K562 (cell line): ENCODE measurements around the gene MILR1. TPM values are rescaled to one million over a fixed set of nuclear protein-coding genes. Genes with fewer than 3 reads are reported as not detected.
A peak's percentile ranks its signal among the peaks of the same experiment; 100 is the strongest.

Experiments used
- ATAC-seq: fragments of 200-7000 bp; cut with Tn5 transposase; 3 replicates; pipeline ENCODE4 v1.9.1; 2020; ENCODE audit warnings: moderate library complexity
- BruUV-seq: library from RNA; stranded (reverse); fragments of 400-500 nt; replicated peaks from 2 replicates; lab custom pipeline; 2021; lab: Mats Ljungman, UMichigan
- CTCF ChIA-PET: fragments of 300-600 bp; formaldehyde crosslinking; extraction: SDS; loops from one replicate; lab custom pipeline; 2021; ENCODE audit warnings: low intra/inter-chr PET ratio; lab: Yijun Ruan, JAX
- POLR2A ChIA-PET: fragments of 300-600, 350-650 bp; sonication (Branson Sonifier 250); formaldehyde crosslinking; extraction: SDS; loops from one replicate; lab custom pipeline; 2021; ENCODE audit warnings: antibody characterized with exemption, inconsistent platforms; lab: Yijun Ruan, JAX
- DNase-seq, 4 experiments: peaks; one replicate each; pipeline versions ENCODE4 v3.0.0 to v3.0.0-alpha.2; 2011 to 2018; ENCODE audit warnings: low spot score in 3 of 4, mixed read lengths in 3 of 4; ENCODE audit errors: extremely low read depth in 1 of 4
- FAIRE-seq: peaks from 2 replicates; lab custom pipeline; 2011; peaks lifted over from hg19 to GRCh38; lab: Jason Lieb, UNC
- H2AFZ ChIP-seq: 2 replicates; pipeline ENCODE4 v1.6.0; 2011; ENCODE audit warnings: low read depth, low read length, control low read depth, inconsistent platforms
- H3K27ac ChIP-seq: fragments of 200-600 bp; 3 replicates; pipeline ENCODE4 v1.8.0; 2011; ENCODE audit warnings: low read depth, mild to moderate bottlenecking, control low read depth, inconsistent platforms, low read length, moderate library complexity, mixed read lengths; ENCODE audit errors: extremely low read depth
- H3K27me3 ChIP-seq, 2 experiments: fragments of 300-600 bp in 1 of 2; 2 replicates in 1 of 2; 3 replicates in 1 of 2; pipeline versions ENCODE4 v1.6.0 to v1.8.0; 2011; ENCODE audit warnings: inconsistent platforms in 2 of 2, low read length in 2 of 2, mild to moderate bottlenecking in 1 of 2, mixed read lengths in 1 of 2, moderate library complexity in 1 of 2; ENCODE audit not compliant: control insufficient read depth in 2 of 2, insufficient read depth in 2 of 2
- H3K36me3 ChIP-seq: fragments of 300-600 bp; 3 replicates; pipeline ENCODE4 v1.8.0; 2011; ENCODE audit warnings: mild to moderate bottlenecking, low read length, inconsistent platforms; ENCODE audit not compliant: control insufficient read depth, insufficient read depth
- H3K4me1 ChIP-seq, 2 experiments: fragments of 200-600 bp in 1 of 2; replicated peaks in 1 of 2; 2 replicates in 1 of 2; 3 replicates in 1 of 2; pipeline versions ENCODE4 v1.5.1 to v1.8.0; 2011; ENCODE audit warnings: inconsistent platforms in 2 of 2, low read length in 2 of 2, mild to moderate bottlenecking in 1 of 2, mixed read lengths in 1 of 2, moderate library complexity in 1 of 2; ENCODE audit not compliant: control insufficient read depth in 2 of 2, insufficient read depth in 2 of 2
- H3K4me2 ChIP-seq: 2 replicates; pipeline ENCODE4 v1.6.1; 2011; ENCODE audit warnings: low read length, control low read depth, inconsistent platforms, mixed read lengths; ENCODE audit not compliant: insufficient read depth
- H3K4me3 ChIP-seq: fragments of 200-600 bp; sonication (generic), shearing (Covaris generic); 2 replicates; pipeline ENCODE4 v1.5.1; 2016; ENCODE audit warnings: control low read depth, inconsistent platforms
- H3K79me2 ChIP-seq: fragments of 200-600 bp; 3 replicates; pipeline ENCODE4 v1.8.0; 2011; ENCODE audit warnings: low read length, inconsistent platforms; ENCODE audit not compliant: control insufficient read depth, insufficient read depth
- H3K9ac ChIP-seq, 2 experiments: 2 replicates each; pipeline versions ENCODE4 v1.6.0 to v1.6.1; 2011; ENCODE audit warnings: low read depth in 2 of 2, low read length in 2 of 2, control low read depth in 1 of 2, inconsistent platforms in 1 of 2, mild to moderate bottlenecking in 1 of 2, mixed read lengths in 1 of 2; ENCODE audit not compliant: insufficient read depth in 1 of 2
- H3K9me1 ChIP-seq: one replicate; pipeline ENCODE4 v1.6.0; 2011; ENCODE audit warnings: inconsistent platforms, mild to moderate bottlenecking, low read length, moderate library complexity; ENCODE audit not compliant: control insufficient read depth, insufficient read depth
- H3K9me3 ChIP-seq: replicated peaks from 2 replicates; pipeline ENCODE4 v1.5.1; 2011; ENCODE audit warnings: low read depth, low read length, inconsistent platforms; ENCODE audit not compliant: control insufficient read depth, insufficient read depth
- H4K20me1 ChIP-seq: replicated peaks from 2 replicates; pipeline ENCODE4 v1.6.1; 2011; ENCODE audit warnings: low read length, inconsistent platforms, mixed read lengths; ENCODE audit not compliant: control insufficient read depth, insufficient read depth
- ILF3 ChIP-seq: fragments of 450-650 bp; IDR thresholded peaks from 2 replicates; pipeline ENCODE4 v1.6.1; 2018; ENCODE audit warnings: antibody characterized with exemption, mild to moderate bottlenecking, moderate library complexity, borderline replicate concordance
- KHSRP ChIP-seq: fragments of 450-650 bp; IDR thresholded peaks from 2 replicates; pipeline ENCODE4 v1.6.1; 2017
- LARP7 ChIP-seq: fragments of 450-650 bp; IDR thresholded peaks from 2 replicates; pipeline ENCODE4 v1.6.1; 2016
- NFXL1 ChIP-seq: fragments of 450-650 bp; formaldehyde crosslinking; IDR thresholded peaks from 2 replicates; pipeline ENCODE4 v1.4.0; 2021; ENCODE audit warnings: mild to moderate bottlenecking
- PTBP1 ChIP-seq: fragments of 200-400 bp; formaldehyde crosslinking; IDR thresholded peaks from 2 replicates; pipeline ENCODE4 v1.6.1; 2017; ENCODE audit warnings: low read depth, low read length
- RBFOX2 ChIP-seq: fragments of 200-400 bp; formaldehyde crosslinking; IDR thresholded peaks from 2 replicates; pipeline ENCODE4 v1.6.1; 2017; ENCODE audit warnings: low read depth, mild to moderate bottlenecking, low read length, moderate library complexity
- SIN3A ChIP-seq, 2 experiments: fragments of 150-350 bp in 1 of 2; IDR thresholded peaks; 2 replicates each; pipeline ENCODE4 v1.6.1; 2011 to 2016; ENCODE audit warnings: borderline replicate concordance in 2 of 2, low read depth in 2 of 2, low read length in 2 of 2, mild to moderate bottlenecking in 2 of 2, moderate library complexity in 2 of 2; ENCODE audit not compliant: control insufficient read depth in 1 of 2
- SMAD3 ChIP-seq: fragments of 450-650 bp; formaldehyde crosslinking; conservative IDR thresholded peaks from 2 replicates; pipeline ENCODE4 v1.4.0; 2020; ENCODE audit warnings: mild to moderate bottlenecking
- SUPT5H ChIP-seq: fragments of 450-650 bp; IDR thresholded peaks from 2 replicates; pipeline ENCODE4 v1.6.1; 2016
- ZNF444 ChIP-seq: fragments of 250-450 bp; sonication (Bioruptor Pico); IDR thresholded peaks from 2 replicates; pipeline ENCODE4 v1.4.0; 2020; ENCODE audit warnings: mild to moderate bottlenecking, moderate library complexity
- WGBS: fragments of 100-300 bp; shearing (Covaris generic); methylation state at CpG from one replicate; pipeline ENCODE4 v1.1.6; 2016; ENCODE audit warnings: low coverage, mixed read lengths; ENCODE audit not compliant: insufficient coverage; ENCODE audit errors: missing lambda C conversion rate; 5-methylcytosine and 5-hydroxymethylcytosine counted together
- in situ Hi-C: fragments of 300-500 bp; cut with MboI; formaldehyde crosslinking; loops from 4 replicates; pipeline ENCODE4 v1.15.0; 2018; ENCODE audit warnings: inconsistent platforms, mixed read lengths
- intact Hi-C: fragments of 100-400 bp; cut with micrococcal nuclease; formaldehyde crosslinking; loops from 2 replicates; pipeline ENCODE4 v1.14.2; 2022
- polyA plus RNA-seq, 8 experiments: library from polyadenylated mRNA; depleted of rRNA in 4 of 8; stranded (reverse) in 5 of 8; unstranded in 3 of 8; fragments of >200 nt; fragmentation: Nextera tagmentation in 2 of 8; fragmentation: Illumina TruSeq in 1 of 8; extraction: Ambion mirVana in 2 of 8; extraction: Trizol in 1 of 8; gene quantifications; 2 replicates each; pipeline versions ENCODE4 v1.2.1 to v1.2.3, GENCODE V29; 2011 to 2014; ENCODE audit warnings: inconsistent platforms in 1 of 8, missing spikeins in 1 of 8
- total RNA-seq, 7 experiments: library from RNA; depleted of rRNA in 6 of 7; stranded (reverse); fragments of >200 nt in 6 of 7; fragmentation: Illumina TruSeq in 2 of 7; extraction: Trizol in 2 of 7; gene quantifications; 2 replicates each; pipeline versions ENCODE4 v1.2.1 to v1.2.3, GENCODE V29; 2011 to 2021; ENCODE audit warnings: low replicate concordance in 1 of 7
- TF ChIP-seq, protein P1 (sequence below): sonication (generic); IDR thresholded peaks from 2 replicates; pipeline ENCODE4 v1.6.1; 2016
- TF ChIP-seq, protein P2 (sequence below): sonication (generic); formaldehyde crosslinking; IDR thresholded peaks from 2 replicates; pipeline ENCODE4 v1.8.0; 2022; ENCODE audit warnings: mild to moderate bottlenecking, missing genetic modification reagents
- TF ChIP-seq, protein P3 (sequence below): fragments of 450-650 bp; IDR thresholded peaks from 2 replicates; pipeline ENCODE4 v1.7.1; 2018; ENCODE audit warnings: mild to moderate bottlenecking, low read depth; ENCODE audit not compliant: partially characterized antibody

MILR1 gene
- total and polyA plus RNA-seq, 9 of the 15 experiments (the other 6 are each of a cell fraction or from before 2014, with no cell fraction given), result 3.8 to 14.1 (median 7.1) TPM

DNA sequence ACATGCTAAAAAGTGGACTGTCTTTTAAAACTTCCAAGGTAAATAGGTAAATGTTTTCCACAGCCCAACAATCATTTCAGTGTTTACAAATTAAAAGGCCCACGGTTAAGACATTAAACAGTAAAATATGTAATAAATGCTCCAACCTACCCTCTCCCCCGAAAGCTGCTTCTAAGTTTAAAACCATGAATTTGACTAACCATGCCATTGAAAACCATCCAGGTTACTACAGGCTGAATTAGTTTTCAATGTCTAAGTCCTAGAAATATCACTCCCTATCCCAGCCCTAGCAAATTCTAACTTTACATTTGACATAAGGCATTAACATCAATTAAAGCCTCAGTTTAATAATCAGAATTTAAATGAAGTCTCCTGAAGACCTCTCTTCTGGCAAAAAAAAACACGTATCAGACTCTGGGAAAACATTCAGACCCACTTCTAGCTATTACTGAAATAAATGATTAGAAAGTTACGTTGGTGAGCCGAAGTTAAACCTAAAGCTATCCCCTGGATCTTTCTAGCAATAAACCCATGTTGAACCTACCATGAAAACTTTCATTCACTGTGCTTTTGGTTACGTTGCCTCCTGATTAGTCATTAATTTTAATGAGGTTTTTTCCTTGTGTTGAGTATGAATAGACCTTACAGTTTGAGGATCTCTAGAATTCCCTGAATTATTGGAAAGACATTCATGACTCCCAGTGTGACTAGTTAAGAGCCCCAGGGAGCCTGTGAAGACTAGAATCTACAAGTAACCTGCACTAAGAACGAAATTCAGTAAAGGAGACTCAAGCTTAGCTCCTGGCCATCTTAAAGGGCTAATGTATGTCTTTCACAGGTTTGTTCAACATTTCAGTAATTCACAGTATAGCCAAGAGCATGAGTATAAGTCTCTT, 49.6 kb downstream of the MILR1 start:
- no TSS peak for BruUV-seq
- DNase-seq, result no peak
- POLR2A ChIA-PET, result interaction anchor here (0.9 to 6.8 kb wide), 21 partner anchors 7 to 210 kb away, joined by 3 to 114 read pairs (median 4); partner anchors contain the start of genes CEP95, DDX5 and MILR1
- H4K20me1 ChIP-seq, result peaks cover 8% of the 10 kb centered on the region; the same call in 1 of the 2 replicates
- peak overlapping the region; percentile 2; the same call in 1 of the 2 replicates for H3K4me2 ChIP-seq
- no peak overlapping the region for H2AFZ ChIP-seq
- no peaks in the 10 kb centered on the region for H3K9me1 ChIP-seq
- 62% methylated on average over 7 of the region's 7 CpGs for WGBS
- no peaks in the 10 kb centered on the region for H3K27me3 ChIP-seq
- no peak for FAIRE-seq
- CTCF ChIA-PET, result interaction anchor here (1.2 to 2.3 kb wide), 2 partner anchors 150 to 192 kb away, joined by 4 to 8 read pairs; no protein-coding TSS in a partner anchor
- peak overlapping the region; percentile 90; the same call in 2 of the 3 replicates for H3K27ac ChIP-seq
- peaks cover 73% of the 10 kb centered on the region for H3K36me3 ChIP-seq
- peaks cover 4 to 10% of the 10 kb centered on the region in 2 experiments; a peak in 3 of 5 replicates for H3K4me1 ChIP-seq
- no peak overlapping the region for H3K4me3 ChIP-seq
- in situ Hi-C loops, result no loop called here
- H3K79me2 ChIP-seq, result peaks cover 70% of the 10 kb centered on the region
- intact Hi-C loops, result no loop called here
- no peaks in the 10 kb centered on the region for H3K9me3 ChIP-seq
- H3K9ac ChIP-seq, result peak overlapping the region in 1 of 2 experiments; percentile 88; a peak in 2 of 4 replicates
- peak; percentile 5 for ATAC-seq
- TF ChIP-seq, protein P1, sequence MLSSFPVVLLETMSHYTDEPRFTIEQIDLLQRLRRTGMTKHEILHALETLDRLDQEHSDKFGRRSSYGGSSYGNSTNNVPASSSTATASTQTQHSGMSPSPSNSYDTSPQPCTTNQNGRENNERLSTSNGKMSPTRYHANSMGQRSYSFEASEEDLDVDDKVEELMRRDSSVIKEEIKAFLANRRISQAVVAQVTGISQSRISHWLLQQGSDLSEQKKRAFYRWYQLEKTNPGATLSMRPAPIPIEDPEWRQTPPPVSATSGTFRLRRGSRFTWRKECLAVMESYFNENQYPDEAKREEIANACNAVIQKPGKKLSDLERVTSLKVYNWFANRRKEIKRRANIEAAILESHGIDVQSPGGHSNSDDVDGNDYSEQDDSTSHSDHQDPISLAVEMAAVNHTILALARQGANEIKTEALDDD, result peak; percentile 85
- TF ChIP-seq RBFOX2 (peak; percentile 65), SUPT5H (peak; percentile 72), LARP7 (no peak), ILF3 (peak; percentile 89), ZNF444 (CRISPR knock-in tag) (no peak), SIN3A (IDR thresholded peaks at IDR 0.05; ENCODE audit: borderline replicate concordance in 2 of 2, control insufficient read depth in 1 of 2, low read depth in 2 of 2, low read length in 2 of 2) (peak in 1 of 2 experiments; percentile 42; a peak in 1 of 4 replicates), SMAD3 (CRISPR knock-in tag) (peak; percentile 52), PTBP1 (no peak), KHSRP (peak; percentile 43; the same call in 1 of the 2 replicates), NFXL1 (peak; percentile 64; the same call in 1 of the 2 replicates)
- TF ChIP-seq, protein P2, sequence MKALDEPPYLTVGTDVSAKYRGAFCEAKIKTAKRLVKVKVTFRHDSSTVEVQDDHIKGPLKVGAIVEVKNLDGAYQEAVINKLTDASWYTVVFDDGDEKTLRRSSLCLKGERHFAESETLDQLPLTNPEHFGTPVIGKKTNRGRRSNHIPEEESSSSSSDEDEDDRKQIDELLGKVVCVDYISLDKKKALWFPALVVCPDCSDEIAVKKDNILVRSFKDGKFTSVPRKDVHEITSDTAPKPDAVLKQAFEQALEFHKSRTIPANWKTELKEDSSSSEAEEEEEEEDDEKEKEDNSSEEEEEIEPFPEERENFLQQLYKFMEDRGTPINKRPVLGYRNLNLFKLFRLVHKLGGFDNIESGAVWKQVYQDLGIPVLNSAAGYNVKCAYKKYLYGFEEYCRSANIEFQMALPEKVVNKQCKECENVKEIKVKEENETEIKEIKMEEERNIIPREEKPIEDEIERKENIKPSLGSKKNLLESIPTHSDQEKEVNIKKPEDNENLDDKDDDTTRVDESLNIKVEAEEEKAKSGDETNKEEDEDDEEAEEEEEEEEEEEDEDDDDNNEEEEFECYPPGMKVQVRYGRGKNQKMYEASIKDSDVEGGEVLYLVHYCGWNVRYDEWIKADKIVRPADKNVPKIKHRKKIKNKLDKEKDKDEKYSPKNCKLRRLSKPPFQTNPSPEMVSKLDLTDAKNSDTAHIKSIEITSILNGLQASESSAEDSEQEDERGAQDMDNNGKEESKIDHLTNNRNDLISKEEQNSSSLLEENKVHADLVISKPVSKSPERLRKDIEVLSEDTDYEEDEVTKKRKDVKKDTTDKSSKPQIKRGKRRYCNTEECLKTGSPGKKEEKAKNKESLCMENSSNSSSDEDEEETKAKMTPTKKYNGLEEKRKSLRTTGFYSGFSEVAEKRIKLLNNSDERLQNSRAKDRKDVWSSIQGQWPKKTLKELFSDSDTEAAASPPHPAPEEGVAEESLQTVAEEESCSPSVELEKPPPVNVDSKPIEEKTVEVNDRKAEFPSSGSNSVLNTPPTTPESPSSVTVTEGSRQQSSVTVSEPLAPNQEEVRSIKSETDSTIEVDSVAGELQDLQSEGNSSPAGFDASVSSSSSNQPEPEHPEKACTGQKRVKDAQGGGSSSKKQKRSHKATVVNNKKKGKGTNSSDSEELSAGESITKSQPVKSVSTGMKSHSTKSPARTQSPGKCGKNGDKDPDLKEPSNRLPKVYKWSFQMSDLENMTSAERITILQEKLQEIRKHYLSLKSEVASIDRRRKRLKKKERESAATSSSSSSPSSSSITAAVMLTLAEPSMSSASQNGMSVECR (CRISPR knock-in tag), result no peak
- TF ChIP-seq, protein P3, sequence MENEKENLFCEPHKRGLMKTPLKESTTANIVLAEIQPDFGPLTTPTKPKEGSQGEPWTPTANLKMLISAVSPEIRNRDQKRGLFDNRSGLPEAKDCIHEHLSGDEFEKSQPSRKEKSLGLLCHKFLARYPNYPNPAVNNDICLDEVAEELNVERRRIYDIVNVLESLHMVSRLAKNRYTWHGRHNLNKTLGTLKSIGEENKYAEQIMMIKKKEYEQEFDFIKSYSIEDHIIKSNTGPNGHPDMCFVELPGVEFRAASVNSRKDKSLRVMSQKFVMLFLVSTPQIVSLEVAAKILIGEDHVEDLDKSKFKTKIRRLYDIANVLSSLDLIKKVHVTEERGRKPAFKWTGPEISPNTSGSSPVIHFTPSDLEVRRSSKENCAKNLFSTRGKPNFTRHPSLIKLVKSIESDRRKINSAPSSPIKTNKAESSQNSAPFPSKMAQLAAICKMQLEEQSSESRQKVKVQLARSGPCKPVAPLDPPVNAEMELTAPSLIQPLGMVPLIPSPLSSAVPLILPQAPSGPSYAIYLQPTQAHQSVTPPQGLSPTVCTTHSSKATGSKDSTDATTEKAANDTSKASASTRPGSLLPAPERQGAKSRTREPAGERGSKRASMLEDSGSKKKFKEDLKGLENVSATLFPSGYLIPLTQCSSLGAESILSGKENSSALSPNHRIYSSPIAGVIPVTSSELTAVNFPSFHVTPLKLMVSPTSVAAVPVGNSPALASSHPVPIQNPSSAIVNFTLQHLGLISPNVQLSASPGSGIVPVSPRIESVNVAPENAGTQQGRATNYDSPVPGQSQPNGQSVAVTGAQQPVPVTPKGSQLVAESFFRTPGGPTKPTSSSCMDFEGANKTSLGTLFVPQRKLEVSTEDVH, result peak; percentile 53
